GM19455 (cell line): Measurements from ENCODE around the gene OSBPL5.
"Not testable (repeated sequence)": the region's sequence is repeated elsewhere in the genome, so short reads cannot be mapped to it uniquely, and the experiment has no call there.

Source experiments
- ATAC-seq: cut with Tn5 transposase; IDR thresholded peaks from one replicate; pipeline ENCODE4 v1.9.1; 2021; ENCODE audit not compliant: unreplicated experiment

OSBPL5 gene

DNA sequence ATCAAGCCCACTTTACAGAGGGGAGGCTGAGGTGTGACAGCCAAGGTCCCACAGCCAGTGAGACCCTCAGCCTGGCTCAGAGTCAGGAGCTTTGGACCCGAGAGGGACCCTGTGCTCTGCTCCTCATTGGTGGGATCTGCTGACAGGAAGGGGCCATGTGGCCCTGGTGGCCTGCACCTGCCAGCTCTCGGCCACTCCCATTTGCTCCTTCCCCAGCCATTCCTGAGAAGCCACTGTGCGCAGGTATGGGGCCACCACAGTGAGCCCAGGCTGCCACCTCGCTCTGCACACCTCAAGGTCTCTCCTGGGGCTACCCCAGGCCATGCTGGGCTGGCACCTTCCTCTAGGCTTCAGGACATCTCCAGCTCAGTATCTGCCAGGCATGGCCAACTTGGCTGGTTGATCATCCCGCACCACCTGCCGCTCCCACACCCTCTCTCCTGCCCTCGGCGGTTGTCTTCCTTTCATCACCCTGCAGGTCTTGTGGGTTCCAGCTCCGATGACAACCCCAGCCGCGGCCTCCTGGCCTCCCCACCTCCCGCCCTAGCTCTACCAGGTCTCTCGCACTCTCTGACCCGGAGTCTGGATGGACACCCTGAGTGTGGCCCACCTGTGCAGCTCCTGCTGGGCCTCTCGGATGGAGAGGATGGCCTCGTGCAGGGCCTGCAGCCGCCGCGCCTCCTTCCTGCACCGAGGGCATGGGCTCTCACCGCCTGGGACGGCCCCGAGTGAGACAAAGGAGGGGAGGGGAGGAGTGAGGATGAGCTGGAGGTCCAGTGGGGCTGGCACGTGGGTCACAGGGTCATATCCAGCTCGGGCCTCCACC lies 75.7 kb downstream of the OSBPL5 start:
- ATAC-seq, result no peak

DNA sequence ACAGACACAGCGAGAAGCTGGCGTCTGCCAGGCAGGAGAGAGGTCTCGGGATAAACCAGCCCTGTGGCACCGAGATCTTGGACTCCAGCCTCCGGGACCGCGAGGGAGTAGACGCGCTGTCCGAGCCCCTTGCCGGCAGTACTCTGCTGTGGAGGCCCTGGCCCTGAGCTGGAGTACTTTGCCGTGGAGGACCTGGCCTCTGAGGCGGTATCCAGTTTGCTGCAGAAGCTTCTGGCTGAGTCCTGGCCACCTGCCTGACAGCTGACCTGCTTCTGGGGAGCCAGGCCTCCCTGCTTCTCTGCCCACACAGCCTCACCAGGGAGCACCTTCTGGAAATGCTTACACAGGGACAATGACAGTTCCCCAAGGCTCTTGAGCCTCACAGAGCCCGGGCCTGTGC lies 76.3 kb downstream of the OSBPL5 start:
- ATAC-seq, result no peak

DNA sequence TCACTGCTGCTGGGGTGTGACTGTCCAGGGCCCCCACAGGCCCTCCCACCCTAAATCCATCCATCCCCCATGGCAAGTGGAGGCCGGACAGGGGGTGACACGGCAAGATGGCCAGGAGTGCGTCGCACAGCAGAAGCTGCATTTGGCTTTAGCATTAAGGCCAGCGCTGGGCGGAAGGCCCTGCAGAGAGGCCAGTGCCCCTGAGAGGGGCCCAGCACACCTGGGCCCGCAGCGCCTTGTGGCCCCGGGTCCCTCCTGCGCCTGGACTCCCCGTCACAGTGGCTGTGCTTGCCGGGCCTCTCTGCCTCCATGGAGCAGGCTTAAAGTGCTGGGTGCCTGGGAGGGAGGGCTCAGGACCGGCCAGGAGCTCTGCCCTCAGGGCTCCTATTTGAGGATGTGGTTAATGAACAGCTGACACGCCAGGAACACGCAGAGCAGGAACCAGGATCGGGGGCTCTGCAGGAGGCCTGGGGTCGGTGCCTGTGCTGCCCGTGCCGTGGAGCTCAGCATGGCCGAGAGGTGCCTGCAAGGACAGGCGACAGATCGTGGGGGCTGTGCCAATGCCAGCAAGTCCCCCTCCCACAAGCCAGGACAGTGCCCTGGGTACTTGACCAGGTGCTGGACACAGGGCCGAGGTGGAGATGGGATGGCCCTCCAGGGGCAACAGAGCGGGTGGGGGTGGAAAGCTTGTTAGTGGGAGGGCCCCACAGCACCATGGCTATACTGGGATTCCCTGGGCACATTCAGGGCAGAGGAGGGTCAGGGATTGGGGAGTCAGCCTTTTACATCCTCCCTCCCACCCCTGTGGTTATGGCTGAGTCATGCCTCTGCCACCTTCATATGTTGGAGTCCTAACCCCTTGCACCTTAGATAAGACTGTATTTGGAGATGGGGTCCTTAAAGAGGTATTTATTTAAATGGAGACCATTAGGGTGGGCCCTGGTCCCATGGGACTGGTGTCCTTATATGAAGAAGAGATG lies 77.0 kb downstream of the OSBPL5 start:
- no peak for ATAC-seq

DNA sequence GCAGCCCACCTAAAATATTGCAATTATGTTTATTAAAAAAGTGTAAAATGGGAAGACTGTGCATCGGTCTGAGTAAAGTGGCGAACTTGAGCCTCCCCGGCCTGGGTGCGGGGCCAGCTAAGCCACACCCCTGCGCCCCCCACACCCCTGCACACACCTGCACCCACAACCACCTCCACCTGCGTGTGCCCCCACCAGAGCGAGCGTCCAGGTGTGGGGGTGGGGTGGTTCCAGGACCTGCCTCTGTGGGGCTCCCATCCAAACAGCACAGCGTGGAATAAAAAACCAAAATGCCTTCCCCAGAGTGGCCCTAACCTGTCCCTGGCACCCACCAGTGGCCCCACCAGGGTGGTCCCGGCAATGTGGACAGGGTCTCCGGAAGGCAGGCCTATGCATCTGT lies 77.7 kb downstream of the OSBPL5 start:
- no peak for ATAC-seq

DNA sequence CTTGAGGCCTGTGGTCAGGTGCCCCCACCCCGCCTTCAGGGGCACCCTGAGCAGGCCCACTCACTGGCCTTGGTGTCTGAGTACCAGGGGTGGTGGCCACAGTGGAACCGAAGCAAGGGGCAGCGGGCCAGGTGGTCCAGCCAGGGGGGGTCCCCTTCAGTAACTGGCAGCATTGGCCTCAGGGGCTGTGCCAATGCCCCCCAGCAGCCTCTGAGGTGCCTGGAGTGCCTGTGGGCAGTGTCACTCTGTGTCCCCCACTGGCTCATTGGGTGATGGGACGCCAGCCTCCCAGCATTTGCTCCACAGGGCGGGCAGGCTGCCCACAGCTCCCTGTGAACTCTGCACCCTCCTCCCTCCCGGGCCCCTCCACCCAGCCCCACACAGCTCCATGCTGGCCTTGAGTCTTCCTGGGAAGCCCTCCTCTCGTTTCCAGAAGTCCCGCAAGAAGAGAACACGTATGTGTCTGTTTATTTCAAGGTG lies 78.4 kb downstream of the OSBPL5 start:
- ATAC-seq, result no peak

DNA sequence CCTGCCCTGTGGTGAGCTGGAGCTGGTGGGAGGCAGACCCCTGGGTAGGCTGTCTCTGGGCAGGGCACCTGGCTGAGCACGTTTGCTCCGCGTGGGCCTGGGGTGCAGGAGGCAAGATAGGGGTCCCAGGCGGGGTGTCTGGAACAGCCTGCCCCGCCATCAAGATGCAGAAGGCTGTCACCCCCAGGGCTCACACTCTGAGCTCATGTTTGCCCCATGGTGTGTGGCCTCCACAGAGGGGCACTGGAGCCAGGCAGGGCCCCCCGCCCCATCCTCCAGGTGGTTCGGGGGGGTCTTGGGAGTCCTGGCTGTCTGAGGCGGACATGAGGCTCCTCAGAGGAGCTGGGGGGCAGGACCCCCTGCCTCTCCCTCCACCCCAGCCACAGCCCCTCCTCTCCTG lies 79.0 kb downstream of the OSBPL5 start:
- no peak for ATAC-seq

DNA sequence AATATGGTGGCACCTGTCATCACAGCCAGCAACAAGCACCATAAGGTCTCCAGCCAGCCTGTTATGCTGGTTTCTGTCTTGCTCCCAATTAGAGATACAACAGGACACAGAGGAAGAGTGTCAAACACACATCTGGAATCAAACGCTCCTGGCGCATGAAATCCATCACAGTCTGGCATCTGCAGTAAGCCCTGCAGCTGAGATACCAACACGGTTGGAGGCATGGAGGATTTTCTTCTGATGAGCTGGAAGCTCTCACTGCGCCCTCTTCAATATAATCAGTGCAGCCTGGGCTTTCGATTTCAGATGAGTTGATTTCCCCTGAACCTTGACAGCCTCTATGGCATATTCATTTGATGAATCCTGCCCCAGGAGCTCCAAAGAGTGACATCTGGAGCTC lies 80.1 kb downstream of the OSBPL5 start:
- ATAC-seq, result no peak

DNA sequence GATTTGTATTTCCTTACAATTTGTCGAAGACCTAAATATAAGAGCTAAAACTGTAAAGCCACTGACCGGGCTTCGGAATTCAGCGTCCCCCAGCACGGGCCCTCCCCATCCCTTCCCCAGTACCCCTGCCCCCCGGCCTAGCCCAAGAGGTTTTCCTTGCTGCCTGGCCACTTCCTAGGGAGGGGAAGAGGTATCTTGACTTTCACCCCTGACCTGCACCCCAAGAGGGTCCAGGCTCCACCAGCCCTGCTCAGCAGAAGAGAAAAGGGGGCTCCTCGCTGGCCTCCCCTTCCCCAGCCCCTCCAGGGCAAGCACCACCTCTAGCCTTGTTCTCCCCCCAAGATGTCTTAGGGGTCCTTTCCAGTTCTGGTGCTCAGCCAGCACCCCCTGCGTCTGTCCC lies 81.8 kb downstream of the OSBPL5 start:
- ATAC-seq, result no peak

DNA sequence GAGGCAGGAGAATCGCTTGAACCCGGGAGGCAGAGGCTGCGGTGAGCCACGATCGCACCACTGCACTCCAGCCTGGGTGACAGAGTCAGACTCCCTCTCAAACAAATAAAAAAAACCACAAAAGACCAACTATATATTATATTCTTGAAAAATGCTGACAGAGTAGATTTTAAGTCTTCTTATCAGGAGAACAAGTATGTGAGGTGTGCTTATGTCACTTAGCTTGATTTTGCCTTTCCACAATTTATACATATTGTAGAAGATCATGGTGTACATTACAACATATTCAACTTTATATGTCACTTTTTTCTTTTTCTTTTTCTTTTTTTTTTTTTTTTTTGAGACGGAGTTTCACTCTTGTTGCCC lies 83.7 kb downstream of the OSBPL5 start:
- ATAC-seq, result no peak

DNA sequence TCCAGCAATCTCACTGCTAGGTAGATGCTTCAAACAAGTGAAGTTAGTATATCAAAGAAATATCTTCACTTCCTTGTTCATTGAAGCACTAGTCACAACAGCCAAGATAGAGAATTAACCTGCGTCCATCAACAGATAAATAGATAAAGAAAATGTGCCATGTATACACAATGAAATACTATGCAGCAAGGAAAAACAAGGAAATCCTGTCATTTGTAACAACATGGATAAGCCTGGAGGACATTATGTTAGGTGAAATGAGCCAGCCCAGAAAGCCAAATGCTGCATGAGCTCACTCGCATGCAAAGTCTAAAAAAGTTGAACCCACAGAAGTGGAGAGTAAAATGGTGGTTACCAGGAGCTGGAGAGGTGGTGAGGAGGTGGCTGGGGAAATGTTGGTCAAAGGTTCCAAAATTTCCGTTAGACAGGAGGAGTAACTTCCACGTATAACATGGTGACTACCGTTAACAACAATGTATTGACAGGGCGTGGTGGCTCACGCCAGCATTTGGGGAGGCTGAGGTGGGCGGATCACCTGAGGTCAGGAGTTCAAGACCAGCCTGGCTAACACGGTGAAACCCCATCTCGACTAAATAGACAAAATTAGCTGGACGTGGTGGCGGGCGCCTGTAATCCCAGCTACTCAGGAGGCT lies 84.3 kb downstream of the OSBPL5 start:
- ATAC-seq, result no peak

DNA sequence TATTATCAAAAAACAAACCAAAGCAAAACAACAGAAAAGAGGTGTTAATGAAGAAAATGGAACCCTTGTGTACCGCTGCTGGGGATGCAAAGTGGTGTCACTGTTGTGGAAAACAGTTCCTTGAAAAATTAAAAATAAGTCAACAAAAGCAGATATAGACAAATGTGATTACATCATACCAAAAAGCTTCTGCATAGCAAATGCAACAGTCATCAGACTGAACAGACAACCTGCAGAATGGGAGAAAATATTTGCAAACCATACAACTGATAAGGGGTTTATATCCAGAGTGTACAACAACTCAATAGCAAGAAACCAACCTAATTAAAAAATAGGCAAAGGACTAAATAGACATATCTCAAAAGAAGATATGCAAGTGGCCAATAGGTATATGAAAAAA lies 85.0 kb downstream of the OSBPL5 start:
- no peak for ATAC-seq

DNA sequence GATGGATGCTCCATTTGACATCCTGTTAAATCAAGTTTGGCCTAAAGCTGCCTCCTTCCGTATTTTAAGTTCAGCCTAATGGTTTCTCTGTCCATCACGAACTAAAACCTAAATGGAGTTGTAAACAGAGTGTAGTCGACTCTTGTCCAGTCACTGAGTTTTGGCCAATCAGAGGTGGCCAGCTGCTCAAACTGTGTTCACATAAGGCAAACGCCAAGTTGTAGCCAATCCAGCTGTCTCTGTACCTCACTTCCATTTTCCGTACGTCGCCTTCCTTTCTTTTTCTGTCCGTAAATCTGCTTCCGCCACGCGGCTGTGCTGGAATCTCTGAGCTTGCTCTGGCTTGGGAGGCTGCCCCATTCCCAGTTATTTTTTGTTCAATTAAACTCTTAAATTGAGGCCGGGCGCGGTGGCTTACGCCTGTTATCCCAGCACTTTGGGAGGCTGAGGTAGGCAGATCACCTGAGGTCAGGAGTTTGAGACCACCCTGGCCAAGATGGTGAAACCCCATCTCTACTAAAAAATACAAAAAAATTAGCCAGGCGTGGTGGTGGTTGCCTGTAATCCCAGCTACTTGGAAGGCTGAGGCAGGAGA lies 87.2 kb downstream of the OSBPL5 start:
- ATAC-seq, result no peak

DNA sequence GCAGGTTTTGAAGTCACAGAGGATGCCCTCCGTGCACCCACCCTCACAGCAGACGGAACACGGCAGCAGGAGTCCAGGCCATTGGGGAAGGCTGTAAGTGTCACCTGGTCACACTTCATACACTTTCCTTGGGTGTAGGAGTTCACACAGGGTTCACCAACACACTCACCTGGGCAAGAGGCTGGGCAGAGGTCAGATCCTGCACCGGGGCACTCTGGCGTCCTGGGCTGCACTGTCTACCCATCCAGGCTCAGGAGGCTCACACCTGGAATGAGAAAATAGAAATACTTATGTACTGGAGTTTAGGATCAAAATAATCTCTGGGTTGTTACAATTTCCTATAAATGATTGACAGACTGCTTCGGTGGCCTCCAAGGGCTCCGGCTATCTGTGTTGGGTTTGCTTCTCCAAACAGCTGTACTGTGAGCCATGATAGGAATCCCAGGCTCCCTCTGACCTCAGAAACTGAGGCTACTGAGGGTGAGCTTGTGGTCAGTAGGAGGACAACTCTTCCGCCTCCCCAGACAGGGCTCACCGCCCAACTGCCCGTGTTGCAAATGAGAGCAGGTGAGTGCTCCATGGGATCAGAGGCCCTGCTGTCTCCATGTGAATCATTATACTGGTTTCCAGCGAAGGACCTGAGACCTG lies 87.8 kb downstream of the OSBPL5 start:
- no peak for ATAC-seq

DNA sequence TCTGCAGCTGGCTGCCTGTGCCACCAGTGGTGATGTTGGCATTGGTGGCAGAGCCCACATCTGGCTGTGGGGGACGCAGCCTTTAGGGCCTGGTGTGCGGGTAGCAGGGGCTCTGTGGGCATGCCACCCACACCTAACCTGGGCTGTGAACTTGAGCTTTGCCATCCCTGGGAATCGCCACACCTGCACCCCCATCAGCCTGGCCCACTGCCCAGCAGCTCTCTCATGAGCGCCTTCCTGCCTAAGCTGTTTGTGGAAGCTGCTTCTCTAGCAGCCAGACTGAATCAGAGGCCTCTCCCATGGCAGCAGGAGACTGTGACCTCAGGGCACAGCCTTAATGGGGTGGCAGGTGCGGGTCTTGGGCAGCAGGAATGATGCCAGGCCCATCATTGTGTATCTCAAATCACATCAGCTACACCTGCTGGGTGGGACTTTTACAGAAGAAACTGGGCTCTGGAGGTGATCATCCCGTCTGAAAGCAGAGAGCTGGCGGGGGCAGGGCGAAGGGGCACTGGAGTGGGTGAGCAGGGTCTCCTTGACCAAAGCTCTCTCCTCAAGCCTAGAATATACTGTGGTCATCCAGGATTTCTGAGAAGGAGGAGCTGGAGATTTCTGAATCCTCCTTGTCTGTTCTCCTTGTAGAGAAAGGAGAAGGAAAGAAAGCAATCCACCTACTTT lies 90.1 kb downstream of the OSBPL5 start:
- no peak for ATAC-seq

DNA sequence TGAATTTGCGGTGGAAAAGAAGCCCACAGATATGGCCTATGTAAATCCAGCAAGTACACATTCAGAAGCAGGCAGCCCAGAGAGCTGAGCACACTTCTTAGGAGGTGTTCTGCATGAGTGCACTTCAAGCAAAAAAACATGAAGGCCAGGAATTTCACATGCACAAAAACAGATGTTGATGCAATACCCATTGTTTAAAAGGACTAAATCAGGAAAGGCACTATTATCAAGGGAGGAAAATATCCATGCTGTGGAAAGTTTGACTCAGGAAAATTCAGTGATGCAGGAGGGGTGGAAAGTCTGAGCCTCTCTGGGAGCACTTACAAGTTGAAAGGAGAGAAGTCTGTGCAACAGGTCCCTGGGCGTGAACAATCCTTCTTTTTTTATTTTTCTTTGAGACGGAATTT lies 92.1 kb downstream of the OSBPL5 start:
- no peak for ATAC-seq

DNA sequence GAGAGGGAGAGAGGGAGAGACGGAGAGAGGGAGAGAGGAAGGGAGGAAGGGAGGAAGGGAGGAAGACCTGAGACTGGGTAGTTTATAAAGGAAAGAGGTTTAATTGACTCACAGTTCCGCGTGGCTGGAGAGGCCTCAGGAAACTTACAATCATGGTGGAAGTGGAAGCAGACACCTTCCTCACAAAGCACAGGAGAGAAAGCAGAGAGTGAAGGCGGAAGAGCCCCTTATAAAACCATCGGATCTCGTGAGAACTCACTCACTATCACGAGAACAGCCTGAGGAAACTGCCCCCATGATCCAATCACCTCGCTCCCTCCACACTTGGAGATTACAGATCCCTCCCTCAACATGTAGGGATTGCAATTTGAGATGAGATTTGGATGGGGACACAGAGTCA lies 95.7 kb downstream of the OSBPL5 start:
- no peak for ATAC-seq

DNA sequence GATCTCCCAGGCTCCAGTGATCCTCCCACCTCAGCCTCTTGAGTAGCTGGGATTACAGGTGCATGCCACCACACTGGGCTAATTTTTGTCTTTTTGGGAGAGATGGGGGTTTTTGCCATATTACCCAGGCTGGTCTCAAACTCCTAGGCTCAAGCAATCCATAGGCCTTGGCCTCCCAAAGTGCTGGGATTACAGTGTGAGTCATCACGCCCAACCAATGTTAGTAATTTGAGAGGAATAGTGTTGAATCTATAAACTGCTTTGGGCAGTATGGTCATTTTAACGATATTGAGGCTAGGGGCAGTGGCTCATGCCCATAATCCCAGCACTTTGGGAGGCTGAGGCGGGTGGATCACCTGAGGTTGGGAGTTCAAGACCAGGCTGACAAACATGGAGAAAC lies 98.8 kb downstream of the OSBPL5 start:
- not testable (repeated sequence) for ATAC-seq

DNA sequence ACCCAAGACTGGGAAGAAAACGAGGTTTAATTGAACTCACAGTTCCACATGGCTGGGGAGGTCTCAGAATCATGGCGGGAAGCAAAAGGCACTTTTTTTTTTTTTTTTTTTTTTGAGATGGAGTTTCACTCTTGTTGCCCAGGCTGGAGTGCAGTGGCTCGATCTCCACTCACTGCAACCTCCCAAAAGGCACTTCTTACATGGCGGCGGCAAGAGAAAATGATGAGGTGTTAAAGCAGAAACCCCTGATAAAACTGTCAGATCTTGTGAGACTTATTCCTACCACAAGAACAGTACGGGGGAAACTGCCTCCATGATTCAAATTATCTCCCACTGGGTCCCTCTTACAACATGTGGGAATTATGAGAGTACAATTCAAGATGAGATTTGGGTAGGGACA lies 100.4 kb downstream of the OSBPL5 start:
- not testable (repeated sequence) for ATAC-seq

DNA sequence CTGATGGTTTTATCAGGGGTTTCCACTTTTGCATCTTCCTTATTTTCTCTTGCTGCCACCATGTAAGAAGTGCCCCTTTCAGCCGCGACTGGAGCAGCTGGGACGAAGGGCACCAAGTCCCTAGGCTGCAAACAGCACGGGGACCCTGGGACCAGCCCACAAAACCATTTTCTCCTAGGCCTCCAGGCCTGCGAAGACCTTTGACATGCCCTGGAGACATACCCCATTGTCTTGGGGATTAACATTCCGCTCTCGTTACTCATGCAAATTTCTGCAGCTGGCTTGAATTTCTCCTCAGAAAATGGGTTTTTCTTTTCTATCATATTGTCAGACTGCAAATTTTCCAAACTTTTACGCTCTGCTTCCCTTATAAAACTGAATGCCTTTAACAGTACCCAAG lies 101.2 kb downstream of the OSBPL5 start:
- ATAC-seq, result not testable (repeated sequence)

DNA sequence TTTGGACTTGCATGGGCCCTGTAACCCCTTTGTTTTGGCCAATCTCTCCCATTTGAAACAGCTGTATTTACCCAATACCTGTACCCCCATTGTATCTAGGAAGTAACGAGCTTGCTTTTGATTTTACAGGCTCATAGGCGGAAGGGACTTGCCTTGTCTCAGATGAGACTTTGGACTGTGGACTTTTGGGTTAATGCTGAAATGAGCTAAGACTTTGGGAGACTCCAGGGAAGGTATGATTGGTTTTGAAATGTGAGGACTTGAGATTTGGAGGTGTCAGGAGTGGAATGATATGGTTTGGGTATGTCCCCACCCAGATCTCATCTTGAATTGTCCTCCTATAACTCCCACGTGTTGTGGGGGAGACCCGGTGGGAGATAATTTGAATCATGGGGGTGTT lies 101.7 kb downstream of the OSBPL5 start:
- ATAC-seq, result not testable (repeated sequence)
